Parathyroid adenoma (tissue), 2 donors: ENCODE results near the gene HK3.

Experiments used
- H2AFZ ChIP-seq: fragments of 300-600 bp; sonication (generic); one replicate; pipeline ENCODE4 v1.7.0; 2017; ENCODE audit warnings: antibody characterized with exemption, mild to moderate bottlenecking
- H3K27ac ChIP-seq: fragments of 300-600 bp; sonication (generic); one replicate; pipeline ENCODE4 v1.7.0; 2017
- H3K27me3 ChIP-seq: fragments of 300-600 bp; sonication (generic); one replicate; pipeline ENCODE4 v1.7.0; 2017; ENCODE audit warnings: low read length; ENCODE audit not compliant: control insufficient read depth, insufficient read depth
- H3K36me3 ChIP-seq: fragments of 300-600 bp; sonication (generic); one replicate; pipeline ENCODE4 v1.7.0; 2017; ENCODE audit warnings: low read length; ENCODE audit not compliant: control insufficient read depth, insufficient read depth
- H3K4me1 ChIP-seq: fragments of 300-600 bp; sonication (generic); one replicate; pipeline ENCODE4 v1.7.0; 2017; ENCODE audit warnings: control low read depth
- H3K4me2 ChIP-seq: fragments of 300-600 bp; sonication (generic); one replicate; pipeline ENCODE4 v1.7.0; 2017; ENCODE audit warnings: low read length
- H3K4me3 ChIP-seq: fragments of 300-600 bp; sonication (generic); one replicate; pipeline ENCODE4 v1.7.0; 2017; ENCODE audit warnings: low read depth, low read length
- H3K79me2 ChIP-seq: fragments of 300-600 bp; sonication (generic); one replicate; pipeline ENCODE4 v1.7.0; 2017; ENCODE audit warnings: control low read depth
- H3K9ac ChIP-seq: fragments of 300-600 bp; sonication (generic); one replicate; pipeline ENCODE4 v1.7.0; 2017; ENCODE audit warnings: mild to moderate bottlenecking
- H3K9me3 ChIP-seq: fragments of 300-600 bp; sonication (generic); one replicate; pipeline ENCODE4 v1.7.0; 2017; ENCODE audit warnings: low read length; ENCODE audit not compliant: control insufficient read depth
- CTCF ChIP-seq: fragments of 300-600 bp; sonication (generic); IDR thresholded peaks from one replicate; pipeline ENCODE4 v1.7.0; 2017; ENCODE audit warnings: antibody characterized with exemption, mild to moderate bottlenecking
- donor health status: primary hyperparathyroidism.

HK3 gene

GRCh38 chr5:176901260-176902101, 2.3 kb upstream of the HK3 start:
- Histone ChIP-seq H3K27me3 (no peaks in the 10 kb centered on the region), H3K27ac (no peak overlapping the region), H2AFZ (no peak overlapping the region), H3K79me2 (no peaks in the 10 kb centered on the region), H3K9ac (no peak overlapping the region), H3K4me1 (no peaks in the 10 kb centered on the region), H3K4me3 (no peak overlapping the region), H3K36me3 (no peaks in the 10 kb centered on the region), H3K9me3 (no peaks in the 10 kb centered on the region), H3K4me2 (no peak overlapping the region)
- no peak for TF ChIP-seq CTCF

GRCh38 chr5:176900780-176901204, 1.6 kb upstream of the HK3 start:
- no peaks in the 10 kb centered on the region for H3K79me2 ChIP-seq
- H2AFZ ChIP-seq, result no peak overlapping the region
- H3K36me3 ChIP-seq, result no peaks in the 10 kb centered on the region
- H3K9me3 ChIP-seq, result no peaks in the 10 kb centered on the region
- H3K27ac ChIP-seq, result no peak overlapping the region
- no peak overlapping the region for H3K4me2 ChIP-seq
- TF ChIP-seq CTCF, result no peak
- no peak overlapping the region for H3K4me3 ChIP-seq
- H3K4me1 ChIP-seq, result no peaks in the 10 kb centered on the region
- no peak overlapping the region for H3K9ac ChIP-seq
- no peaks in the 10 kb centered on the region for H3K27me3 ChIP-seq

GRCh38 chr5:176899946-176900779, 1.0 kb upstream of the HK3 start:
- no peaks in the 10 kb centered on the region for H3K27me3 ChIP-seq
- no peak overlapping the region for H3K27ac ChIP-seq
- no peak for TF ChIP-seq CTCF
- H3K79me2 ChIP-seq, result no peaks in the 10 kb centered on the region
- H3K36me3 ChIP-seq, result no peaks in the 10 kb centered on the region
- no peak overlapping the region for H2AFZ ChIP-seq
- no peak overlapping the region for H3K4me3 ChIP-seq
- no peak overlapping the region for H3K4me2 ChIP-seq
- H3K9ac ChIP-seq, result no peak overlapping the region
- no peaks in the 10 kb centered on the region for H3K4me1 ChIP-seq
- no peaks in the 10 kb centered on the region for H3K9me3 ChIP-seq

- H3K27ac ChIP-seq, result no peak overlapping the region
- H3K9ac ChIP-seq, result no peak overlapping the region
- H3K4me3 ChIP-seq, result no peak overlapping the region
- H3K27me3 ChIP-seq, result no peaks in the 10 kb centered on the region
- no peaks in the 10 kb centered on the region for H3K4me1 ChIP-seq
- no peak for TF ChIP-seq CTCF
- H3K36me3 ChIP-seq, result no peaks in the 10 kb centered on the region
- H2AFZ ChIP-seq, result no peak overlapping the region
- H3K4me2 ChIP-seq, result no peak overlapping the region
- no peaks in the 10 kb centered on the region for H3K9me3 ChIP-seq
- H3K79me2 ChIP-seq, result no peaks in the 10 kb centered on the region
Measured at GRCh38 chr5:176897263-176897662, 1.9 kb downstream of the HK3 start.
